GM12878 (cell line): ENCODE results near the gene A2ML1. TPM values are rescaled to one million over a fixed set of nuclear protein-coding genes. Genes with fewer than 3 reads are reported as not detected.

ENCODE experiments used
- ATAC-seq: fragments of 200-7000 bp; cut with Tn5 transposase; 3 replicates; pipeline ENCODE4 v1.9.1; 2020; ENCODE audit warnings: mild to moderate bottlenecking, moderate library complexity
- BruUV-seq: library from RNA; stranded (reverse); fragments of 400-500 nt; replicated peaks from 2 replicates; lab custom pipeline; 2021; lab: Mats Ljungman, UMichigan
- CTCF ChIA-PET: fragments of 300-600 bp; sonication (Branson Sonifier 250); formaldehyde crosslinking; extraction: SDS; loops from one replicate; lab custom pipeline; 2021; ENCODE audit warnings: inconsistent platforms; lab: Yijun Ruan, JAX
- POLR2A ChIA-PET: fragments of 350-600 bp; formaldehyde crosslinking; extraction: SDS; loops from one replicate; lab custom pipeline; 2021; ENCODE audit warnings: inconsistent platforms; lab: Charles Lee
- RAD21 ChIA-PET: fragments of 300-600 bp; sonication (Branson Sonifier 250); formaldehyde crosslinking; loops from one replicate; lab custom pipeline; 2023; ENCODE audit warnings: antibody characterized with exemption; ENCODE audit not compliant: unreplicated experiment; lab: Charles Lee
- SMC1A ChIA-PET: fragments of 300-600 bp; sonication (Branson Sonifier 250); formaldehyde crosslinking; loops from one replicate; lab custom pipeline; 2023; ENCODE audit not compliant: unreplicated experiment, uncharacterized antibody; lab: Charles Lee
- DNase-seq: peaks from one replicate; pipeline ENCODE4 v3.0.0-alpha.2; 2011; ENCODE audit warnings: low read depth, low spot score
- FAIRE-seq: peaks from 3 replicates; lab custom pipeline; 2011; peaks lifted over from hg19 to GRCh38; lab: Jason Lieb, UNC
- H2AFZ ChIP-seq: 2 replicates; pipeline ENCODE4 v1.6.0; 2011; ENCODE audit warnings: low read depth, low read length, control low read depth; ENCODE audit not compliant: control insufficient read depth
- H3K27ac ChIP-seq: 2 replicates; pipeline ENCODE4 v1.5.1; 2011; ENCODE audit warnings: control low read depth; ENCODE audit not compliant: control insufficient read depth, insufficient read depth
- H3K27me3 ChIP-seq, 2 experiments: replicated peaks in 1 of 2; 2 replicates each; pipeline versions ENCODE4 v1.6.0 to v1.6.1; 2011; ENCODE audit warnings: low read length in 1 of 2; ENCODE audit not compliant: control insufficient read depth in 2 of 2, insufficient read depth in 2 of 2
- H3K36me3 ChIP-seq, 2 experiments: 2 replicates each; pipeline ENCODE4 v1.5.1; 2011; ENCODE audit warnings: low read length in 1 of 2; ENCODE audit not compliant: control insufficient read depth in 2 of 2, insufficient read depth in 2 of 2
- H3K4me1 ChIP-seq: 2 replicates; pipeline ENCODE4 v1.6.1; 2011; ENCODE audit warnings: mild to moderate bottlenecking, low read length, moderate library complexity, mixed read lengths; ENCODE audit not compliant: control insufficient read depth, insufficient read depth
- H3K4me2 ChIP-seq: 2 replicates; pipeline ENCODE4 v1.6.0; 2011; ENCODE audit warnings: control low read depth; ENCODE audit not compliant: control insufficient read depth, insufficient read depth
- H3K4me3 ChIP-seq: fragments of 200-600 bp; sonication (generic); 2 replicates; pipeline ENCODE4 v1.5.1; 2016
- H3K79me2 ChIP-seq: 2 replicates; pipeline ENCODE4 v1.6.0; 2011; ENCODE audit warnings: low read length; ENCODE audit not compliant: control insufficient read depth, insufficient read depth
- H3K9ac ChIP-seq: 2 replicates; pipeline ENCODE4 v1.8.0; 2011; ENCODE audit warnings: low read length, control low read depth, mixed read lengths; ENCODE audit not compliant: control insufficient read depth, insufficient read depth
- H3K9me3 ChIP-seq: replicated peaks from 3 replicates; pipeline ENCODE4 v1.5.1; 2011; ENCODE audit warnings: mild to moderate bottlenecking, low read length; ENCODE audit not compliant: control insufficient read depth, insufficient read depth
- H4K20me1 ChIP-seq: 2 replicates; pipeline ENCODE4 v1.6.0; 2011; ENCODE audit not compliant: control insufficient read depth, insufficient read depth
- CHD4 ChIP-seq: fragments of 200-600 bp; sonication (generic); IDR thresholded peaks from 2 replicates; pipeline ENCODE4 v1.6.1; 2016; ENCODE audit warnings: mild to moderate bottlenecking
- HCFC1 ChIP-seq: fragments of 150-350 bp; IDR thresholded peaks from 2 replicates; pipeline ENCODE4 v1.6.1; 2014; ENCODE audit warnings: low read length
- HDGF ChIP-seq: fragments of 450-650 bp; IDR thresholded peaks from 2 replicates; pipeline ENCODE4 v1.6.1; 2016; ENCODE audit warnings: antibody characterized with exemption
- MAX ChIP-seq: IDR thresholded peaks from 2 replicates; pipeline ENCODE4 v1.6.1; 2012; ENCODE audit warnings: low read depth, low read length, improper control_type of control experiment
- MEF2B ChIP-seq: fragments of 450-650 bp; IDR thresholded peaks from 2 replicates; pipeline ENCODE4 v1.6.1; 2018; ENCODE audit warnings: mild to moderate bottlenecking, moderate library complexity; ENCODE audit not compliant: partially characterized antibody, poor library complexity, severe bottlenecking
- MTA3 ChIP-seq: IDR thresholded peaks from 2 replicates; pipeline ENCODE4 v1.6.1; 2012; ENCODE audit warnings: low read length, inconsistent platforms, borderline replicate concordance
- PML ChIP-seq: IDR thresholded peaks from 2 replicates; pipeline ENCODE4 v1.6.1; 2012; ENCODE audit warnings: low read length, inconsistent platforms
- RELA ChIP-seq: fragments of 450-650 bp; IDR thresholded peaks from 2 replicates; pipeline ENCODE4 v1.8.0; 2014; ENCODE audit warnings: borderline replicate concordance; ENCODE audit not compliant: partially characterized antibody
- SUZ12 ChIP-seq: fragments of 200-600 bp; sonication (generic); IDR thresholded peaks from one replicate; pipeline ENCODE4 v1.6.1; 2018; ENCODE audit warnings: antibody characterized with exemption, mild to moderate bottlenecking; ENCODE audit not compliant: unreplicated experiment
- ZSCAN29 ChIP-seq: fragments of 450-650 bp; IDR thresholded peaks from 2 replicates; pipeline ENCODE4 v1.6.1; 2017; ENCODE audit warnings: mild to moderate bottlenecking, moderate library complexity
- WGBS: methylation state at CpG from one replicate; pipeline ENCODE4 v1.1.6; 2016; ENCODE audit warnings: low lambda C conversion rate; ENCODE audit not compliant: insufficient replicate concordance, insufficient coverage; ENCODE audit errors: missing lambda C conversion rate; 5-methylcytosine and 5-hydroxymethylcytosine counted together
- in situ Hi-C: fragments of 300-500 bp; cut with MboI; formaldehyde crosslinking; loops from 9 replicates; pipeline ENCODE4 v1.14.3; 2018; ENCODE audit warnings: mixed read lengths
- intact Hi-C: fragments of 100-400 bp; cut with micrococcal nuclease; formaldehyde crosslinking; loops from one replicate; pipeline ENCODE4 v1.14.2; 2022; ENCODE audit not compliant: unreplicated experiment
- polyA plus RNA-seq, 11 experiments: library from polyadenylated mRNA; depleted of rRNA in 4 of 11; unstranded in 6 of 11; stranded (reverse) in 5 of 11; fragments of >200 nt; fragmentation: Nextera tagmentation in 4 of 11; fragmentation: Illumina TruSeq in 1 of 11; extraction: Ambion mirVana in 4 of 11; extraction: Trizol in 1 of 11; gene quantifications; 1 replicate in 1 of 11; 2 replicates in 10 of 11; pipeline versions ENCODE4 v1.2.1 to v1.2.3, GENCODE V29; 2011 to 2016; ENCODE audit warnings: inconsistent platforms in 2 of 11, missing spikeins in 2 of 11, low read depth in 1 of 11
- total RNA-seq, 4 experiments: library from RNA; depleted of rRNA in 3 of 4; stranded (reverse); fragments of >200 nt in 3 of 4; fragmentation: Illumina TruSeq in 1 of 4; extraction: Trizol in 1 of 4; gene quantifications; 2 replicates each; pipeline versions ENCODE4 v1.2.1 to v1.2.3, GENCODE V29; 2013 to 2021
- TF ChIP-seq, protein P1 (sequence below), 3 experiments: IDR thresholded peaks in 2 of 3; conservative IDR thresholded peaks in 1 of 3; 2 replicates each; pipeline ENCODE4 v1.5.1; 2011; ENCODE audit warnings: low read depth in 3 of 3, low read length in 3 of 3, mild to moderate bottlenecking in 3 of 3, control low read depth in 2 of 3, moderate library complexity in 2 of 3, inconsistent platforms in 1 of 3, mixed read lengths in 1 of 3; ENCODE audit not compliant: control insufficient read depth in 2 of 3, insufficient read depth in 1 of 3; ENCODE audit errors: extremely low read depth in 1 of 3

A2ML1 gene
- total and polyA plus RNA-seq, 10 of the 15 experiments (the other 5 are each of a cell fraction or from before 2014, with no cell fraction given): not detected

- H3K4me2 ChIP-seq: no peak overlapping the region
- no TSS peak for BruUV-seq
- no peak for ATAC-seq
- 78% methylated on average over 10 of the region's 10 CpGs for WGBS
- H3K36me3 ChIP-seq: no peaks in the 10 kb centered on the region
- no peaks in the 10 kb centered on the region for H3K9me3 ChIP-seq
- ChIA-PET RAD21 (no interaction called here), CTCF (no interaction called here), POLR2A (no interaction called here)
- no peak for DNase-seq
- intact Hi-C loops: no loop called here
- no peak overlapping the region for H3K9ac ChIP-seq
- H2AFZ ChIP-seq: no peak overlapping the region
- H3K79me2 ChIP-seq: no peaks in the 10 kb centered on the region
- H3K4me1 ChIP-seq: no peaks in the 10 kb centered on the region
- FAIRE-seq: no peak
- no peaks in the 10 kb centered on the region for H4K20me1 ChIP-seq
- TF ChIP-seq, protein P1, sequence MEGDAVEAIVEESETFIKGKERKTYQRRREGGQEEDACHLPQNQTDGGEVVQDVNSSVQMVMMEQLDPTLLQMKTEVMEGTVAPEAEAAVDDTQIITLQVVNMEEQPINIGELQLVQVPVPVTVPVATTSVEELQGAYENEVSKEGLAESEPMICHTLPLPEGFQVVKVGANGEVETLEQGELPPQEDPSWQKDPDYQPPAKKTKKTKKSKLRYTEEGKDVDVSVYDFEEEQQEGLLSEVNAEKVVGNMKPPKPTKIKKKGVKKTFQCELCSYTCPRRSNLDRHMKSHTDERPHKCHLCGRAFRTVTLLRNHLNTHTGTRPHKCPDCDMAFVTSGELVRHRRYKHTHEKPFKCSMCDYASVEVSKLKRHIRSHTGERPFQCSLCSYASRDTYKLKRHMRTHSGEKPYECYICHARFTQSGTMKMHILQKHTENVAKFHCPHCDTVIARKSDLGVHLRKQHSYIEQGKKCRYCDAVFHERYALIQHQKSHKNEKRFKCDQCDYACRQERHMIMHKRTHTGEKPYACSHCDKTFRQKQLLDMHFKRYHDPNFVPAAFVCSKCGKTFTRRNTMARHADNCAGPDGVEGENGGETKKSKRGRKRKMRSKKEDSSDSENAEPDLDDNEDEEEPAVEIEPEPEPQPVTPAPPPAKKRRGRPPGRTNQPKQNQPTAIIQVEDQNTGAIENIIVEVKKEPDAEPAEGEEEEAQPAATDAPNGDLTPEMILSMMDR (IDR thresholded peaks at IDR 0.05 in 2 of 3, conservative IDR thresholded peaks at IDR 0.05 in 1 of 3; ENCODE audit: control insufficient read depth in 2 of 3, extremely low read depth in 1 of 3, insufficient read depth in 1 of 3, low read depth in 3 of 3, low read length in 3 of 3): no peak
- TF ChIP-seq MTA3 (no peak), SUZ12 (no peak), HDGF (no peak), PML (no peak), RELA (no peak), HCFC1 (no peak), CHD4 (no peak), ZSCAN29 (no peak), MEF2B (no peak), MAX (no peak)
- TF ChIP-seq, all 136 proteins: peak for 0
- Histone ChIP-seq H3K27ac (no peak overlapping the region), H3K27me3 (no peaks in the 10 kb centered on the region), H3K4me3 (no peak overlapping the region)
- in situ Hi-C loops: no loop called here
- SMC1A ChIA-PET: no interaction called here
Measured at GRCh38 chr12:8773461-8773860, 49.0 kb upstream of the A2ML1 start.
